Measurements from ENCODE around the gene TRPM6.

TRPM6 gene

GRCh38 chr9:74735761-74736160 lies 152.0 kb downstream of the TRPM6 start:
- no peaks in the 10 kb centered on the region for H3K27me3 ChIP-seq (ENCODE audit: low read length)
- no peaks in the 10 kb centered on the region for H3K36me3 ChIP-seq (ENCODE audit: low read length)
- H3F3A ChIP-seq (ENCODE audit: insufficient read depth): no peaks in the 10 kb centered on the region
- H3K4me3 ChIP-seq (ENCODE audit: insufficient read depth, low read length, poor library complexity, severe bottlenecking): no peak overlapping the region
- no peaks in the 10 kb centered on the region for H4K20me1 ChIP-seq (ENCODE audit: low read depth, low read length)
- TF ChIP-seq EZH2phosphoT487 (conservative IDR thresholded peaks at IDR 0.05; ENCODE audit: low read length) (no peak), CTCF (IDR thresholded peaks at IDR 0.05; ENCODE audit: insufficient read depth, low read length, poor library complexity, severe bottlenecking) (no peak)
- no peaks in the 10 kb centered on the region for H3K9me2 ChIP-seq (replicated peaks; ENCODE audit: insufficient read depth, low read length)
- H3K79me2 ChIP-seq (ENCODE audit: insufficient read depth, low read length): no peaks in the 10 kb centered on the region
- H3K4me2 ChIP-seq (ENCODE audit: low read depth, low read length, poor library complexity, severe bottlenecking): no peak overlapping the region
- no peak overlapping the region for H2AFZ ChIP-seq (ENCODE audit: low read depth, low read length, severe bottlenecking)
- no peaks in the 10 kb centered on the region for H3K9me3 ChIP-seq (ENCODE audit: insufficient read depth, low read length)
- no peak overlapping the region for H3K27ac ChIP-seq (ENCODE audit: low read depth, low read length)
- H3K9ac ChIP-seq (ENCODE audit: low read length): no peak overlapping the region

GRCh38 chr9:74729136-74729695 lies 158.5 kb downstream of the TRPM6 start:
- Histone ChIP-seq H3F3A (ENCODE audit: insufficient read depth) (no peaks in the 10 kb centered on the region), H3K9me2 (replicated peaks; ENCODE audit: insufficient read depth, low read length) (no peaks in the 10 kb centered on the region), H3K27me3 (ENCODE audit: low read length) (no peaks in the 10 kb centered on the region), H3K79me2 (ENCODE audit: insufficient read depth, low read length) (no peaks in the 10 kb centered on the region), H3K27ac (ENCODE audit: low read depth, low read length) (no peak overlapping the region), H4K20me1 (ENCODE audit: low read depth, low read length) (no peaks in the 10 kb centered on the region), H3K9me3 (ENCODE audit: insufficient read depth, low read length) (no peaks in the 10 kb centered on the region), H3K4me2 (ENCODE audit: low read depth, low read length, poor library complexity, severe bottlenecking) (no peak overlapping the region), H2AFZ (ENCODE audit: low read depth, low read length, severe bottlenecking) (no peak overlapping the region), H3K4me3 (ENCODE audit: insufficient read depth, low read length, poor library complexity, severe bottlenecking) (no peak overlapping the region), H3K9ac (ENCODE audit: low read length) (no peak overlapping the region), H3K36me3 (ENCODE audit: low read length) (no peaks in the 10 kb centered on the region)
- TF ChIP-seq EZH2phosphoT487 (conservative IDR thresholded peaks at IDR 0.05; ENCODE audit: low read length) (no peak), CTCF (IDR thresholded peaks at IDR 0.05; ENCODE audit: insufficient read depth, low read length, poor library complexity, severe bottlenecking) (no peak)

GRCh38 chr9:74728176-74728575 lies 159.5 kb downstream of the TRPM6 start:
- no peak for TF ChIP-seq CTCF (IDR thresholded peaks at IDR 0.05; ENCODE audit: insufficient read depth, low read length, poor library complexity, severe bottlenecking)
- Histone ChIP-seq H3F3A (ENCODE audit: insufficient read depth) (no peaks in the 10 kb centered on the region), H2AFZ (ENCODE audit: low read depth, low read length, severe bottlenecking) (no peak overlapping the region), H3K9me3 (ENCODE audit: insufficient read depth, low read length) (no peaks in the 10 kb centered on the region), H3K9me2 (replicated peaks; ENCODE audit: insufficient read depth, low read length) (no peaks in the 10 kb centered on the region), H3K4me3 (ENCODE audit: insufficient read depth, low read length, poor library complexity, severe bottlenecking) (no peak overlapping the region), H3K36me3 (ENCODE audit: low read length) (no peaks in the 10 kb centered on the region), H3K27me3 (ENCODE audit: low read length) (no peaks in the 10 kb centered on the region), H3K9ac (ENCODE audit: low read length) (no peak overlapping the region), H4K20me1 (ENCODE audit: low read depth, low read length) (no peaks in the 10 kb centered on the region), H3K27ac (ENCODE audit: low read depth, low read length) (no peak overlapping the region), H3K4me2 (ENCODE audit: low read depth, low read length, poor library complexity, severe bottlenecking) (no peak overlapping the region), H3K79me2 (ENCODE audit: insufficient read depth, low read length) (no peaks in the 10 kb centered on the region)

Data from SU-DHL-6 (cell line).